ENCODE data around the gene MRPL9.

MRPL9 gene

GRCh38 chr1:151729966-151730291 lies 33.4 kb downstream of the MRPL9 start:
- no peak for DNase-seq (ENCODE audit: low read depth)

DNA sequence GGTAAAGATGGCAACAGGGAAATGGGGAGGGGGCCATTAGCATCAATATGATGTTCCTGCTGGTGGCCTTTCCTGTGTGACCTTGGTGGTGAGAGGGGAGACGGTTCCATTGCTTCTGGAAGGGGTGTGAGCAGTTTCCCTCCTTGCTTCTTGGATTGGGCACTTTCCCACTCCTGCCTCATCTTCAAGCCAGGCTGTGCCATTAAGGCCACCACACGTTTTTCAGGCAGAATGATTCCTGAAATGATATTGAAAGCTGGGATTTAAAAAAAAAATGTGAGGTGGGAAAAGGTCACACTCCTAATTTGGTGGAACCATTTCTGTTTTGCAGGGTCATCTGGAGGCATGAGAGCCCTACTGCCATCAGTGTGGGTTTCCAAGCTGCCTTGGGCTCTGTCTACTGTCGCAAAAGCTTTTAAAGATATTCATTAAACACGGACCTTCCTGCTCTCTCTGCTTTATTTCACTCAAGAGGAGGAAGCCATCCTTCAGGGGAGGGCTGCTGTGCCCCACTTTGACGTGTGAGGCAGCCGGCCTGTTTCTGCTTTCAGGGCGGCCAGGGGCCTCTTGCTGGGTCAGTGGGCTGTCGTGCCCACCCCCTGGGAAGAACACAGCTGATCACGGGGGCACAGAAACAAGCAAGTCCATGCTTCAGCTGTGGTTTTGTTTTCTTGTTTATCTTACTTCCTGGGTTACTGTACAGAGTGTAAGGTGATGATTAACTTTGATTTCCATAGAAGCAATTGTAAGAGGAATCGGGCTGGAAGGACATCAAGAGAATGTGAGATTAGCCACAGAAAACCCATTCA lies 33.9 kb downstream of the MRPL9 start:
- DNase-seq (ENCODE audit: low read depth) = no peak

DNA sequence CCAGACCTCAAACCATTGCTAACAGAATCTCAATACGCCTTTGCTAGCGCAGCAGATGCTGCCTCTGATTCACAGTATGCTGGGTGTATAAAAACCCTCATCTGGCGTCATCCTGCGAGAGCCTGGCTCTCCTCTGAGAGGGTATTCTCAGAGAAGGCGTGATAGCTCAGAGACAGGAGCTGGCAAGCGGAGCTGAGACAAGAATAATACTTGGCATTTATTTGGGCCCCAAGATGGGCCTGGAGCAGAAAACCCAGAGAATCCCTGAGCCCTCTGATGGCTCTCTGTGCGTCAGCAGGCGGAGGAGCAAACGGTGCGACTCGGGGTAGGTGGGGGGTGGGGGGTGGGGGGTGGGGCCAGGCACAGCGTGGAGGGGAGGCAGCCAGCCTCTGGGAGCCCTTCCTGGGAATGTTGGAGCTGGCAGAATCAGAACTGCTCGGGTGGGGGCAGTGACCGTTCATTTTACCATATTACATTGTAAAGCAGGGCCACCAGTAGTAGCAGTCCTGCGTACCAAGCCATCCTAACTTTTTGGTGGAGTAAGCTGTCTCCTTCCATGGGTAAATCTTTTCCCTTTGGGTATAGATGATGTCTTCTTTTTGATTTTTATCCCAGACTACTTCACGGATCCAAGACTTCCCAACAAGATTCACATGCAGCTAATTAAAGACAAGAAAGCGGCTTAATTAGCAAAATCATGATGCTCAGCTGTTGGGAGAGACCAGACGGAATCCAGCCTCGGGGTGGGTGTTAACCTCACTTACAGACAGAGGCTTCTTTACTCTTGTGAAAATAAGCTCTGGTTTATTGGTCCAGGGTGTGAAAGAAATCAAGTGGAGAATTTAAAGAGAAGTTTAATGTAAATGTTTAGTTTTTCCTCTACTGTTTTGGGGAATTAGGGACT lies 34.9 kb downstream of the MRPL9 start:
- peak; percentile 13 for DNase-seq (ENCODE audit: low read depth)

DNA sequence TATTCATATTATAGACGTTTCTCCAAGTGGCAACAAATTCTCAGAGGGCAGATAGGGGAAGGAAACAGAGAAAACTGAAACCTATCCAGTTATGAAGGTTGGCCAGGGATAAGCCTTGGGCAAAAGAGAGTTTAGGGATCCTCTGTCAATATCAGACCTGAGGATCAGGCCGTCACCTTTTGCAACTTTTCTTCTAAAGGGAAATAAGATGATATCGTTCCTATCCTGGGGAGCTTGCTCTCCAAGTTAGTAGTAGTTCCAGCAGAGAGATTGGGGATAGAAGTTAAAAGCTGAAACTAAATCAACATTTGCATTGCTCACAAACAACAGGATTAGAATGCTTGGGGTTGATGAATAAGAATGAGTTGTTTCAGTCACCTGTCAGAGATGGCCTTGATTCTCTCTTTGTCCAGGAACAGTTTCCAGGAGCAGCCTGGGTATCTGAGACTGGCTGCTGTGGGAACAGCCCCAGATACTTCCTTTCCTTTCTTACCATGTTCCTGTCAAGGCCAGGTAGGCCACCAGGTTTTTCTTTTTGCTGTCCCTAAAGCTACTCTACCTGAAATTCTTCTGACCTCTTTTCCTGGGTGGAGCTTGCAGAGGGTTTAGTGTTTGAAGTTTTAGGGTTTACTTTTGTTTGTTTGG lies 39.4 kb downstream of the MRPL9 start:
- no peak for DNase-seq (ENCODE audit: low read depth)

DNA sequence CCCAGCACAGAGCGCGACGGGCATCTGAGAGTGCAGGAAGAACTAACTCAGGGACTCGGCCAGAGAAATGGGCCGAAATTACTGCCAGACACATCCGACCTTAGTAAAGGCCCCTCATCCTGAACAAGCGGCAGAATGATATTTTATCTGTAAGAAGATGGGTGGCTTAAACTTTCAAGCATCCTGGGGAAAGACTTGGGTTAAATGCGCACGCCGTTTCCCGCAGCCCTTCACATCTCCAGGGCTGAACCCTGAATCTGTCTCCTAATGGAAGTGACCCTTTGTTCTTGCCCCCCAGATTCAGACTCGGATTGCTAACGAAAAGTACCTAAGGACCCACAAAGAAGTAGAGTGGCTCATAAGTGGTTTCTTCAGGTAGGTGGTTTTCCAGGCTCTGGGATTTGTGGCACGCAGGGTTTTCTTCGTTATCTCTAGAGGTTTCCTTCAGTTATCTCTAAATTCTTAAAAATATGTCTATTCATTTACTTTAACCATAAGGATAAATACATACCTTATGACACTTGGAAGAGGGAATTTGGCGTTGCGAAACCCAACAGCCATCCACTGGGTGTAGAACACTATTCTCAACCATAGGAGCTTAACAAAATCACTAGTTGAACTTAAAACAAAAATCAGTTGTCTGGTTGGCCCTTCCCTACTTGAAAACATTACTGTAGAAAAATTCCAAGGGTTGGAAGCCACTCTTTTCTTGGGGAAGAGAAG lies 41.3 kb downstream of the MRPL9 start:
- no peak for DNase-seq (ENCODE audit: low read depth)

DNA sequence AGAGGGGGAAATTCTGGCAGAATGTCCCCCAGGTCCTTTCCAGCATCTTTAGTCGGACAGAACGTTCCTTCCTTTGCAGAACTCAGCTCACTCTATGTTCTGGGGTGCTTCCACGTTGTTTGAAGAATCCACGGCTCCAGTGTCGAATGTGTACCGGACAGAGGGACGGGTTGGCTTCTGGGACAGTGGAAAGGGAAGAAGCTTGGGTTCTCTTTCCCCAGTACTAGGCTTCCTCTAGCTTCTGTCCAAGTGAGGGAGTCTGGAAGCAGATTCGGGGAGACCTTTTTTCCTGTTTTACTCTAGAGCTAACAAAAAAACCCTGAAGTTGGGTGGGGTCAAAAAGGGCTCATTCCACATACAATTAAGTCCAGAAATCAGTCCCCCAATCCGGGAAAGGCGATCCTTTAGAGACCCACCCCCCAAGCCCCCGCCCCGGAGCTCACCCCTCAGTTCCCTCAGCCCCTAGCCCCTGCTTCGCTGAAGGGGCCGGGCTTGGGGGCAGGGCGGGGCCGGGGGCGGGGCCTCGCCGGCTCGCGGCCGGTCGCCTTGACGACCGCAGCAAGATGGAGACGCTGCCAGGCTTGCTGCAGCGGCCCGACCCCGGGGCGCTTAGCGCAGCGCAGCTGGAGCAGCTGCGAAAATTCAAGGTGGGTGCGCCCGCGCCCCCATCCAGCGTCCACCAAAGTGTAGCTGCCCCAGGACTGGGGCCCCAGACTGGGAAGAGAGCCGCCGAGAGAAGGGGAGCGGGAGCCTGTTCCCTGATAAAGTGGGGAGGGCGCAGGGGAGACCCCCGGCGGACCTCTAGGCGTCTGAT lies 42.1 kb downstream of the MRPL9 start, which contains the start of gene RIIAD1:
Gene RIIAD1 (plus strand): TSS at position 549 of the 814 bp plus-strand sequence. CDS start 15 bp downstream, at position 564.
- no peak for DNase-seq (ENCODE audit: low read depth)

- DNase-seq (ENCODE audit: low read depth) = no peak
These were observed 42.7 kb downstream of the MRPL9 start for GRCh38 chr1:151720554-151720953.

- DNase-seq (ENCODE audit: low read depth) = no peak
These were observed 43.2 kb downstream of the MRPL9 start for GRCh38 chr1:151720125-151720524.

GRCh38 chr1:151718666-151719065 lies 44.6 kb downstream of the MRPL9 start:
- DNase-seq (ENCODE audit: low read depth) = no peak

- DNase-seq (ENCODE audit: low read depth) = no peak
These were observed 45.3 kb downstream of the MRPL9 start for GRCh38 chr1:151718011-151718431.

- no peak for DNase-seq (ENCODE audit: low read depth)
These were observed 46.3 kb downstream of the MRPL9 start, which contains the start of gene CELF3 for GRCh38 chr1:151716771-151717631. Gene CELF3, minus strand, starts transcription at chr1:151716803. Its CDS starts 783 bp downstream, at chr1:151716020.

GRCh38 chr1:151716405-151716762 lies 46.9 kb downstream of the MRPL9 start:
- DNase-seq (ENCODE audit: low read depth) = no peak

- no peak for DNase-seq (ENCODE audit: low read depth)
These were observed 47.4 kb downstream of the MRPL9 start for GRCh38 chr1:151715726-151716404.

DNA sequence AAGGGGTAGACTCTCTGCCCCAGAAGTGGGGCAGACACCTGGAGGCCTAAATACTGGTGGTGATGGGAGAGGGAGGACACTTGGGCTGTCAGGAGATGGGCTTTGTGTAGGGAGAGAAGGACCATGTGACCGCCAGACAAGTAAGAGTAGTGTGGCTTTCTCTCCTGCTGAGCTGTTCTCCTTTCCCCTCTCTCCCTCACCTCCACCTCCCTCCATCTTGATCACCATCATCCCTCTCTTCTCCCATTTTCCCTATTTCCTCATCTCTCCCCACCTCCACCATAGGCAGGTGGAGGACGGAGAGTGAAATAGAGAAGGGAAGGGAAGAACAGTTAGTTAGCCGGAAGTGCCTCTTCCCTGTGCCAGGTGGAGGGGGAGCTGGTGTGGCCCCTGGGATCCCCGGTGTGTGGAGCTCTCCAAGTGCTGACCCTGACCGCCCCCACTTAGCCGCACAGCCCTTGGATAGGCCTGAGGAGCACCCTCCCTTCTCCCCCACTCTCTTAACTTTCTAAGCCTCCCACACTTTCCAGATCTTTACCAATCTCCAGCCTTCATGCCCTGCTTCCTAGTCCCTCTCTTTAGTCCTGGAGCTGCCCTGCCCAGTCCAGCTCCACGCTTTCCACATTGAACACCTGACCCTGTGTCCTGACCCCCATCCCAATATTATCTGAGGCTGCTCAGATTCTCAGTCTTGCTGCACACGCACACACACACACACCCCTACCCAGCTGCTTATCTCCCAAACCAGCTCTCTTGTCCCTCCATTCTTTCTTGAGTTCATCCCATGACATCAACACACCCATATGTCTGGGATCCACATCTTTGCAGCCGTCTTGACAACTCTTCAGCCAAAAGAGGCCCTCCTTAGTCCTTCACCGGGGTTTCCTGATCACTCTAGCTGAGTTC lies 48.2 kb downstream of the MRPL9 start:
- no peak for DNase-seq (ENCODE audit: low read depth)

GRCh38 chr1:151713874-151714273 lies 49.4 kb downstream of the MRPL9 start:
- DNase-seq (ENCODE audit: low read depth) = no peak

DNA sequence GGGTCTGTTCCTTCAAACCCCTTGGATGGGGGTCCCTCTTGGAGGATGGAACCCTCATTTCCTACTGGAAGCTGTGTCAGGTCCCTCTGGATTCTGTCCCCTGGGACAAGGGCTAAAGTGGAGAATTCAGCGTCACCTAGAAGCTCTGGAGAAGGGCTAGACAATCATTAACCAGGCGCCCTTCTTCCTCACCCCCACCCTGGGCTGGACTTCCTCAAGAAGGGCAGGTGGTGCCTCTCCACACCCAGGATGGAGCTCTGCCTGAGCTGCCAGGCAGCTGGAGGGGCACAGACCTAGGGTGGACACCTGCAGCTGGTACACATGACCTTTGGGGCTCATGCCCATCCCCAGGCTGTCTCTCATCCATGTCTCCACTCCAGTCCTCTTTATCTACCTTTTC lies 50.3 kb downstream of the MRPL9 start:
- DNase-seq (ENCODE audit: low read depth) = no peak

- DNase-seq (ENCODE audit: low read depth) = no peak
These were observed 51.3 kb downstream of the MRPL9 start for GRCh38 chr1:151711951-151712350.

DNA sequence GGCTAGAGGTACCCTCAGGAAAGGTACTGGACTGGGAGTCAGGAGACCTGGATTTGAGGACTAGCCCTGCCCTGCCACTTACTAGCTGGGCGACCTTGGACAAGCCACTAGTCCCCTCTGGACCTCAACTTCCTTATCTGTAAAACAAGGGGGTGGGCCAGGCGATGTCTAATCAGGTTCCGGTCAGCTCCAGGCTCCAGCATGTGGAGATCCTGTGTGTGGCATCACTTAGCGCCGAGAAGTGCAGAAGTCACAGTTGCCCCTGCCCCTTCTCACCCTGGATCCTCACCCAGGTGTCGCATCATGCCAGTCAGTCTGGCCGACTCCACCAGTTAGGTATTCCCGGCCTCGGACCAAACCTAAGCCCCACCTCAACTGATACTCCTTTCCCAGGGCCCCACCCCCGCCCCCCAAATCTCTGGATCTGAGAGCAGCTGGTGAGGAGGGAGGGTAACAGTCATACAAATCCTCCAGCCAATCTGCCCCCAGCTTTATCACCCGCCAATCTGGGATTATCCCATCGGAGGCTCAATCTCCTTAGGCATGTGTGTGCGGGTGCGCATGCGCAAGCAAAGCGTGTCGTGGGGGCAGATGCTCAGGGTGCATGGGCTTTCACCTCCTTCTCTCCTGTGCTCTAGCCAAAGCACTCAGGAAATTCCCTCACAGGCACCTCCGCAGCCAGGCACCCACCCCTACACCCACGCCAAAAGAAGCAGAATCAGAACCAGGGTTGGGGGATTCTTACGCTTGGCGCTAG lies 52.1 kb downstream of the MRPL9 start:
- no peak for DNase-seq (ENCODE audit: low read depth)
